GM08714 (cell line): ENCODE results near the gene EMC7.
A peak's percentile ranks its signal among the peaks of the same experiment; 100 is the strongest.
"Not testable (repeated sequence)": the region's sequence is repeated elsewhere in the genome, so short reads cannot be mapped to it uniquely, and the experiment has no call there.

Experiments
- H3K4me3 ChIP-seq: fragments of 200-500 bp; sonication (Bioruptor generic); 2 replicates; pipeline ENCODE4 v1.5.1; 2014; ENCODE audit warnings: mild to moderate bottlenecking, low read length, inconsistent platforms
- ZNF274 ChIP-seq: IDR thresholded peaks from 2 replicates; pipeline ENCODE4 v1.6.1; 2012; ENCODE audit warnings: mild to moderate bottlenecking, low read depth, low read length

EMC7 gene

GRCh38 chr15:34101366-34102174 is at the start of gene EMC7, which contains the start of gene PGBD4:
TSS of gene EMC7 (minus strand) at chr15:34101862. CDS start at chr15:34101839, 23 bp downstream.
TSS of gene PGBD4 (plus strand) at chr15:34102083. CDS start at chr15:34102532, 449 bp downstream.
- TF ChIP-seq ZNF274: no peak
- H3K4me3 ChIP-seq: peak within 1 kb of the TSS; percentile 89

DNA sequence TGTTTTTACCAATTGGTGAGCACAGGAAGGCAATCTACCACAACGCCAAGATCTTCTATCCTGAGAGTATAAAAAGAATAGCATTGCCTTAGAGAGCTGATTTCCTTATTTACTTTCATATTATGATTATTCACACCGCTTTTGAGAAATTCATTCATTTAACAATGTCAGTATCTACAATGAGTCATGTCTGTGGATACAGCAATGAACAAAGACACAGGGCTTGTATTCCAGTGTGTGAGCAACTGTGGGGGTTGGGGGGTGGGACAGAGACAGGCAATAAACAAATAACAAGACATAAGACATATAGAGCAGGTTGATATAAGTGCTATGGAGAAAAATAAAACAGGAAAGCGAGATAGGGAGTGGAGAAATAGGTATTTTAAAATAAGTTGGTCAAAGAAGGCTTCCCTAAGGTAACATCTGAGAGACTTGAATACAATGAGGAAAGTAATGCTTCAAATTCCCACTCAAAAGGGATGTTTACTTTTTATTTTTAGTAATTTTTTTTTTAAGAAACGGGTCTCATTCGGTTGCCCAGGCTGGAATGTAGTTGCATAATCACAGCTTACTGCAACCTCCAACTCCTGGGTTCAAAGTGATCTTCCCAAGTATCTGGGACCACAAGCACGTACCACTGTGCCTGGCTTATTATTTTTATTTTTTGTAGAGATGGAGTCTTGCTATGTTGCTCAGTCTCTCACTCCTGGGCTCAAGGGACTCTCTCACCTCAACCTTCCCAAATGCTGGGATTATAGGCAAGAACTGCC is 45.9 kb upstream of the EMC7 start:
- no peak for TF ChIP-seq ZNF274
- no peak overlapping the region for H3K4me3 ChIP-seq

DNA sequence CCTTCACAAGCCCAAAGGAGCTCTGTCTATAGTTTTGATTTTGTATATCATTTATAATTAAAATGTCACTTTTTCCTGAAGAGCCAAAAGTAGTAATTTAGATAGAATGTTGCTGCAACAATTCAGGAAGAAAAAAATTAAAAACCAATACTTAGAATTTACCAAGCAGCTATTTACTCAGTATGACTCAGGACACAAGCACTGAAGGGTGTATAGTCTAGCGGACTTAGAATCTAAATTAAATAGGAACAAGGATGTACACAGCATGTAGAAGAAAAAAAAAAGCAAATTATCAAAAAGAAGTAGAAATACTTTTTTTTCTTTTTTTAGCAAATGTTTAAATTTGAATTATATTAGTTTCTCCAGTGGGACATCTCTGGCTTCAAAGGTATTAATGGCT is 31.8 kb upstream of the EMC7 start:
- no peak overlapping the region for H3K4me3 ChIP-seq
- no peak for TF ChIP-seq ZNF274

DNA sequence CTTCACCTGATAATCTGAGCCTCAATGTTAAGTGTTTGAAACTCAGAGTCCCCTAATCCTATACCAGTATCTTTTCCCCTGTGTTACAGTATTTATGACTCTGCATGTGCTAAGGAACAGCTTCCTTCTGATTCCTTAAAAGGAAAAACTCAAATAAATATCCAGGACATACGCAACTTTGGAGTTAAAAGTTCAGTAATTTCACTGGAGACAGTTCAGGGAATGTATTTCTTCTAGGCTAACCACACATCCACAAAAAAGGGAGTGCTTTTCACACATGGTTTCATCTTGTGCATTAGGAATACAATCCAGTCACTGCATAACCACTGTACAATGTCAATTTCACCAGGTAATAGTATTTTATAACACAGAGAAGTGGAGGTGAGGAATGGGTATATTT is 31.2 kb upstream of the EMC7 start:
- no peak for TF ChIP-seq ZNF274
- H3K4me3 ChIP-seq: no peak overlapping the region

DNA sequence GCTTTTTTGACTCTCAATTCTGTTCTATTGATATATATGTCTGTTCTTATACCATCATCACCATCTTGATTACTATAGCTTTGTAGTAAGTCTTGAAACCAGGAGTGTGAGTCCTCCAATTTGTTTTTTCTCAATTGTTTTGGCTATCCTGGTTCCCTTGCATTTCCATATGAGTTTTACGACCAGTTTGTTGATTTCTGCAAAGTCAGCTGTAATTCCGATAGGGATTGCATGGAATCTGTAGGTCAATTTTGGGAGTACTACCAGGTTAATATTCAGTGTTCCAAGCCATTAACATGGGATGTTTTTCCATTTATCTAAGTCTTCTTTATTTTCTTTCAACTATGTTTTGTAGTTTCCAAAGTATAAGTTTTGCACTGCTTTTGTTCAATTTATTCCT is 27.2 kb upstream of the EMC7 start:
- no peak overlapping the region for H3K4me3 ChIP-seq
- TF ChIP-seq ZNF274: no peak

DNA sequence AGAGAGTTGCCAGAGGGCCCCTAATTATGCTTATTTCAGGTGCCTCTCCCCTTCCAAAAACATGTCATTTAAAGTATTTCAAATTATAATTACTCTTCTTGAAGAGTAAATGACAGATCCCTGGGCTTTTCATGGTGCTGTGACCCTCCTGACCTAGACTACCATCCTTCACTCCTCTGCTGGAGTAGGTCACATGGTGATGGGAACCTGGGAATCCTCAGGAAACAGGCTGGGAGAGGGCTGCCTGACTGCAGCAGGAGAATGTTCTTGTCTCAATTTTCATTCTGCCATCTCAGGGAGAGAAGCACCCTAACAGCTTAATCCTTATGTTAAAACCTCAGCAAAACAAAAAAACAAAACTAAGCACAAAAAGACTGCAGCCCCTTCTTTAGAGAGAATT is 24.9 kb upstream of the EMC7 start:
- H3K4me3 ChIP-seq: no peak overlapping the region
- no peak for TF ChIP-seq ZNF274

DNA sequence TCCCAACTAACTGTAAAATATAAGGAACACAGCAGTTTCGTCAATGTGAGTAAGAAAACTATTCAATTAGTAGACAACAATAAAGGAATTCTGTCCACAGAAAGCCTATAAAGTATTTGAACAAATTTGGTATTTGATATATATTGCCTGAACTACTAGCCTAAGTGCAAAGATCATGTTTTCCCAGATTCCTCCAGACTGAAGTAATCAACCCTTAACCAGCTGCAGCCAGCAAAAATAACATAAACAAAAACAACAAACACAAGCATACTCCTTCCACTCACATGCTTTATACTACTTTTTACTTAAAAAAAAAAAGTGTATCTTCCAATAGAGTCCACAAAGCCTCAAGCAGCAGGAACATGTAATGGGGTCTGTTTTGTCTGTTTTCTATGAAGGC is 24.3 kb upstream of the EMC7 start:
- H3K4me3 ChIP-seq: no peak overlapping the region
- TF ChIP-seq ZNF274: no peak

GRCh38 chr15:34124651-34125050 is 23.0 kb upstream of the EMC7 start:
- no peak for TF ChIP-seq ZNF274
- no peak overlapping the region for H3K4me3 ChIP-seq

- H3K4me3 ChIP-seq: no peak overlapping the region
- TF ChIP-seq ZNF274: no peak
These were observed 21.1 kb upstream of the EMC7 start for GRCh38 chr15:34122771-34123183.

DNA sequence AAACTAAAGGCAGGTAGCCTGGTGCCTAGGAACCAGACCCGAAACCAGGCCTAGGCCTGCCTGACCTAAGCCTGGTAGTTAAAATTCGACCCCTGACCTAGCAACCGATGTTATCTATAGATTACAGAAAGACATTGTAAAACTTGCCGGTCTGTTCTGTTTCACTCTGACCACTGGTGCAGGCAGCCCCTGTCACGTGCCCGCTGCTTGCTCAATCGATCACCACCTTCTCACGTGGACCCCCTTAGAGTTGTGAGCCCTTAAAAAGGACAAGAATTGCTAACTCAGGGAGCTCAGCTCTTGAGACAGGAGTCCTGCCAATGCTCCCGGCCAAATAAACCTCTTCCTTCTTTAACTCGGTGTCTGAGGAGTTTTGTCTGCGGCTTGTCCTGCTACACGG is 20.1 kb upstream of the EMC7 start:
- not testable (repeated sequence) for H3K4me3 ChIP-seq

DNA sequence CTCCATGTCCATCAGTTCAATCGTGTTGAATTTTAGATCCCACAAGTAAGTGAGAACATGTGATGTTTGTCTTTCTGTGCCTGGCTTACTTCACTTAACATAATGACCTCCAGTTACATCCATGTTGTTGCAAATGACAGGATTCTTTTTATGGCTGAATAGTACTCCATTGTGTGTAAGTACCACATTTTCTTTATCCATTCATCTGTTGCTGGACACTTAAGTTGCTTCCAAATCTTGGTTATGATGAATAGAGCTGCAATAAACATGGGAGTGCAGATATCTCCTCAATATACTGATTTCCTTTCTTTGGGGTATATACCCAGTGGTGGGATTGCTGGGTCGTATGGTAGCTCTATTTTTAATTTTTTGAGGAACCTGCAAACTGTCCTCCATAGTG is 18.8 kb upstream of the EMC7 start:
- H3K4me3 ChIP-seq: not testable (repeated sequence)

DNA sequence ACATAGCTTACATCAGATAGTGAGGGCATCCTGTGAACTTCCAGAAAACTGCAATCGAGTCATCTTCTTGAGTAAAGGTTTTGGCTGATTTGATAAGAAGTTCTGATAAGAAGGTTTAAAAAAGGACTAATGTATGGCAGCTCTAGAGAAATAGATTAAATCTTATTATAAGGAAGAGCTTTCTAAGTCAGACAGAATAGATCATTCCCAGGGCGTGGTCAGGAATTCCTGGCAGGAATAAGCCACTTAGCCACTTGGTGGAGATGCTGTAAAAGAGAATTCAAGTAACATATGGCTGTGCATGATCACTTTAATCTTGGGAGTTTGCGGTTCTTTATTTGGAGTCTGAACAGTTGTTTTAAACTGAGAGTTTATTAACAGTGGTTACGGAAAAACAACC is 17.6 kb upstream of the EMC7 start:
- no peak overlapping the region for H3K4me3 ChIP-seq
- no peak for TF ChIP-seq ZNF274

DNA sequence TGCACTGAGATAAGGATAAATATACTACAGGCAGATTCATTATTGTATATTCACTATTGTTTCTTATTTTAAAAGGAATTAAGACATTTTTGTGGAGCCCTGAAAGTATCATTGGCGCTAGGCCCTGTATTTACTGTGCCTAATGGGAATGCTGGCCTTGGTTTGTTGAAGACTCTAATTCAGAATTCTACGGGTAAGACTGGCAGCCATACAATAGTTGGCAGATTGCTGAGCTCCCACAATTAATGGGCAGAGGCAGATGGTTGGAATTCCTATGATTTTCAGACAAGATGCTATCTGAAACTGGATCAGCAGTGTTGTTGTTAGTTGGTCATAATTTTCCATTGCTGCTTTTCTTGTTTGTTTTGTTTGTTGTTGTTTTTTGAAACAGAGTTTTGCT is 15.0 kb upstream of the EMC7 start:
- no peak for TF ChIP-seq ZNF274
- no peak overlapping the region for H3K4me3 ChIP-seq

DNA sequence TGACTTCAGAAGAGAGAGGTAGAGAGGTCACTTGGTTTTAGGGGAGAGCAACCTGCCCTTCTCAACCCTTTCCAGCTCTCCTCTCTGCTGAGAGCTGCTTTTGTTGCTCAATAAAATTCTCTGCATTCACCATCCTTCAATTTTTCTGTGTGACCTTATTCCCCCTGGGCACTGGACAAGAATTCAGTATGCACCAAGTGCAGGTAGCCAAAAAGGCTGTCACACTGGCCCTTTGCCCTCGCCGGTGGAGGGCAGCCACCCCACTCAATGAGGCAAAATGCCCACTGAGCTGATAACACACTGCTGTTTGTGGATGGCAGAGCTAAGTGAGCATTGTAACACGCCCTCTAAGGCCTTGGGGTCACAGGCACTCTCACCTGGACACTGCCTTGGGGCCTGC is 13.1 kb upstream of the EMC7 start:
- H3K4me3 ChIP-seq: no peak overlapping the region
- no peak for TF ChIP-seq ZNF274

DNA sequence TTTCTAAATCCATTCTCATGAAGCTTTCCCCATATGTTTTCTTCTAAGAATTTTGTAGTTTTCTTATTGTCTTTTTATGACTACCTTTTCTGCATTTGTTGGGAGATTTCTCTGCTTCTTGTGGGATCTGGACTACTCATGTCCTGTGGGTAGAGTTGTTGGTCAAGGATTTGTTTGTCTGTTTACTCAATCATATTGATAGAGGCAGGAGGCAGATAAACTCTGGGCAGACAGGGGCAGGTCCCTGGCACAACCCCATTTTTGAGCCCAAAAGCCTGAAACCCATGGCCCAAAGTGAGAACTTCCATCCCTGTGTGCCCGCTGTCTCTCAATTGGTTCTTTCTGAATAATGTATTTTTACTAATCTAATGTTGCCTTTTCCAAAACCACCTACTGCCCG is 12.6 kb upstream of the EMC7 start:
- no peak for TF ChIP-seq ZNF274
- H3K4me3 ChIP-seq: no peak overlapping the region
